M059J (cell line): Measurements from ENCODE around the gene FABP2. TPM values are rescaled to one million over a fixed set of nuclear protein-coding genes. Genes with fewer than 3 reads are reported as not detected.
"Not testable (repeated sequence)": the region's sequence is repeated elsewhere in the genome, so short reads cannot be mapped to it uniquely, and the experiment has no call there.

Experiments
- DNase-seq: peaks from one replicate; pipeline ENCODE4 v3.0.0-alpha.2; 2012; ENCODE audit warnings: low read depth
- total RNA-seq: library from RNA; depleted of rRNA; stranded (reverse); fragments of >200 nt; shearing (Covaris generic); gene quantifications from 2 replicates; pipeline ENCODE4 v1.2.3, GENCODE V29; 2014

Gene FABP2
- total RNA-seq, 1 experiment from 2014 or later = not detected

DNA sequence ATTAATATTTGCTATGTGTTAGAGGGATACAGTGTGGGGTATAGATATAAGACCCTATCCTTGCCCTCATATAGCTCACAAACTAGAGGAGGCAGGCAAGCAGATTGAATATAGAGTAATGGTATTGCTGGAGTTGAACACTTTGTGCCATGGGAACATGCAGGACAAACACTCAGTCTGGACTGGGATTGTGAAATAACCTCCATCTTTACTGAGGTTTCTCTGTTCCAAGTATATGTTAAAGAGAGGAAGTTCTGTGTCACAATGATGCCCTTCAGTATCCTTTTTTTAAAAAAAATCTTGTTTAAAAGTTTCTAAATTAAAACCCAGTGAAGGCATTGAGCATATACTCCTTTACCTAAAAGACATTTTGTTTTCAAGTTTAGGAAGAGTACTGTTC lies 8.7 kb downstream of the FABP2 start:
- no peak for DNase-seq

DNA sequence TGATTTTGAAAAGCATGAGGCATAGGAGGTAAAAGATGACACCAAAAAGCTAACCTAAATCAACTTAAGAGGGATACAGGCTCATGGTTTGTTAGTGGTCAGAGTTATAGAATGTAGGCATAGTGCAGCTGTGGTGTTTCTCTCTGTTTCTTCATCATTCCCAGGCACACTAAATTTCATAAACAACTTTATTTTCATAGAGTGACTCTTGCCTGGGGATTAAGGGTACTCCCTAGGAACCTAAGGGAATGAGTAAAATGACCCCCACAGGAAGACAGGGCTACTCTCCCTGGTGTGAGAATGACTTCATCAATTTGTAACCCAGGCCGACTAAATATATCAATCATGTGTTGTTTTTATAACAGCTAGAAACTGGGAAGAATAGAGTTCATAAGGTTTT lies 11.1 kb downstream of the FABP2 start:
- DNase-seq = no peak

DNA sequence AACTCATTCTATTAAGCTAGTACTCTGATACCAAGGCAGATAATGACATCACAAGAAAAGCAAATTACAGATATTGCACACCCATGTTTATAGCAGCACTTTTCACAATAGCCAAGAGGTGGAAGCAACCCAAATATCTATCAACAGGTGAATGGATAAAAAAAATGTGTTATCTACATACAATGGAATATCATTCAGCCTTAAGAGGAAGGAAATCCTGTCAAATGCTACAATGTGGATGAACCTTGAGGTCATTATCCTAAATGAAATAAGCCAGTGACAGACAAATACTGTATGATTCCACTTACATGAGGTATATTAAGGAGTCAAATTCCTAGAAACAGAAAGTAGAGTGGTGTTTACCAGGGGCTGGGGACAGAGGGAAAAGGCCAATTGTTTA lies 14.3 kb downstream of the FABP2 start:
- no peak for DNase-seq

DNA sequence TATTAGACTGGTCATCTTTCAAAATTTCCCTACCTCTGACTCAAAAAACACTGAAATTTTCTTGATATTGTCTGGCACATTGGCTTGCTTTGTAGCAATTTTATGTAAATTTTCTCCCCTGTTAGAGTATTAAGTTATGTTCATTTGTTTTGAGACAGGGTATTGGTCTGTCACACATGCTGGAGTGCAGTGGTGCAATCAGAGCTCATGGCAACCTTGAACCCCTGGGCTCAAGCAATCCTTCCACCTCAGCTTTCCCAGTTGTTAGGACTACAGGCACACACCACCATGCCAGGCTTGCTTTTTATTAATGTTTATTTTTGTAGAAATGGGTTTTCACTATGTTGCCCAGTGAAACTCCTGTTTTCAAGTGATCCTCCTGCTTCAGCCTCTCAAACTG lies 17.5 kb downstream of the FABP2 start:
- DNase-seq = no peak

DNA sequence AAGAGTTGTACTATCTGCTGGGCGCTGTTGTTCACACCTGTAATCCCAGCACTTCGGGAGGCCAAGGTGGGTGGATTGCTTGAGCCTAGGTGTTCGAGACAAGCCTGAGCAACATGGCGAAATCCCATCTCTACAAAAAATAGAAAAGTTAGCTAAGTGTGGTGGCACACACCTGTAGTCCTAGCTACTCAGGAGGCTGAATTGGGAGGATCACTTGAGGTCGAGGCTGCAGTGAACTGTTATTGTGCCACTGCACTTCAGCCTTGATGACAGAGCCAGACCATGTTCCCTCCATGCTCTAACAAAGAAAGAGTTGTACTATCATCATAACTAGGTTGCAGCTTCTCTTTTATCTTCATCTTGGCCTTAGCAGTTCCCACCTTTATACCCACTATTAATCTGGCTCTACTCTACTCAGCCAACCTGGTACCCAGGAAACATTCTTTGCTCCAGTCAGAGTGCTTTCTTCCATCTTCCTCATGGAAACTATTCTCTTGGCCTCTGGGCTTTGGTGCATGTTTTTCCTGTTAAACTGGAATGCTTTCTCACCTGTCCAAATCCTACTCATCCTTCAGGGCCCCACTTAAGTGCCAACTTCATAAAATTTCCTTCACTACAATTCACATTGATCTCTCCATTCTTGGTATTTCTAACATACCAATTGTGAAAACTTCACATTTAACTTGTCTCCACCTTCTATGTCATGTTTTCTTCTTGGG lies 18.2 kb downstream of the FABP2 start:
- no peak for DNase-seq

DNA sequence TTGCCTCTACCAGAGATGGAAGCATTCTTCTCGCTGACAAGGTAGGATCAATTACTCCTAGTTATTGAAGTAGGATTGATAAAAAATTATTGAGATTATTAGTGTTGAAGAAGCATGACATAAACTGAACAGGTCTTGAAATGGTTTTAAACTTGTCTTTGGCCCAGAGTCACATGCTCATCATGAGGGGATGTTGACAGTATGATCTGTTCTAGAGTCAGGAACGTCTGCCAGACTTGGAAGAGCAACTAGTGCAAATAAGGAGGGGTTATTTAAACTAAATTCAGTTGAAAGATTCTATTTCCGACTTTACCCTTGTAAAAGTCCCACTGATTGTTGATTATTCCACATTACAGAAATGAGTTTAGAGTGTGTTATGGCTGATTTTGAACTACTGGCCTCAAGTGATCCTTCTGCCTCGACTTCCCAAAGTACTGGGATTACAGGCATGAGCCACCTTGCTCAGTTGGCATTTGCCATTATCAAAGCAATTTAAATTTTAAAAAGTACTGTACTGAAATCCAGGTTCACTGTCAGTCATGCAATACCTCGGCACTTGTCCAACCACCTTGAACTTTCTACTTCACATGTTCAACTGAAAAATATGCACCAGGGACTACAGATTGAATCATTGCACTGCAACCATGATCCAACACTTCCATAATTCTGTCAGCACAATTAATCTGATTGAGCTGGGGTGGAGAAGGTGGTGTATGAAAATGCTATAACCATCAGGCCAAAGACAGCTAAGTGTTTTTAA lies 19.7 kb downstream of the FABP2 start:
- no peak for DNase-seq

DNA sequence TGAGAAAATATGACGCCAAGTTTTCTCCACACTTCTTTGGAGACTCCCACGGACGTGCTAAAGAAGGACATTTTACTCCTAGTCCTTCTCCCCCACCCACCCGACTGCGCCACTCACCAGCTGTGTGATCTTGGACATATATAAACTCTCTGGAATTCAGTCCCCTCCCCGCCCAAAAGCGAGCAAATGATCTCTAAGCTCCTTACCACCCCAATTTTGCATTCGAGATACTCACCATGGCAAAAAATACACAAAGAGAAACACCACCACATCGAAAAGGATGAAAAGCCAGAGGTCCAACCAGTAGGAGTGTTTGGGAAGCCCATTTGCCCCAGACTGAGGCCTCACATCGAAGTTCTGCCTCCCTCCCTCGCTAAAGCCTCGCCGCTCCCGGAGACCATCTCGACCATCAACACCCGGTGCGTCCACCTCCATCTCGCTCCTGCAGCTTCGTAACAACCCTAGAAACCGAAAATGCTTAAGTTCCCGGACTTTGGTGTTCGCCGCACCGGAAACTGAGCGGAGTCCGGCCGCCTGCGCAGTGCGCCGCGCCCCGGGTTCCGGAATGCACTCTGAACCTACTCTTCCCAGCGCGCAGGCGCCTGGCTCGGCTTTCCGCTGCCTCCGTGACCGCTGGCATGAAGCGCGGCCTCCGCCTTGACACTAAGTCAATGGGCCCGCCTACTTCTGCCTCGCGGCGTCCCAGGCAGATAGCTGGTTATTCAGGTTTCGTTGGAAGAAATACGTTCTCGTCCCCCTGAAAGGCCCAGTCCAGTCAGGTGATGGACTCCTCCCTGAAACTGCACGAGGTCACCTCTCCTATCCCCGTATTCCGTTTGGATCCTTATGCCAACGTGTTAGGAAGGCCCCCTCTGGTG lies 21.6 kb downstream of the FABP2 start:
- DNase-seq = peak; percentile 90

DNA sequence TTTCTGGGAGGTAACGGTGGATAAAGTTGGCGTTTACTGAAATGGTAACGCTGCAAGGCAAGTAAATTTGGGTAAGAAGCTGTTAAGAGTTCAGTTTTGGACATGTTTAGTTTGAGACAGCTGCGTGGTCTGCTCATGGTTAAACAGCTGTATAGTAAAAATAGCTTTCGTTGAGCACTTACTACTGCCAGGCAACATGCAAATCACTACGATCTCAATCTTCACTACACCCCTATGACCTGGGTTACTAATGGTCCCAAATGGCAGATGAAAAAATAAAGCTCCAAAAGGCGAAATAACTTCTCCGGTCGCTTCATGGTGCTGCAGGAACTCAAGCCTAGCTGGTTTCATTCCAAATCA lies 22.2 kb downstream of the FABP2 start:
- no peak for DNase-seq

DNA sequence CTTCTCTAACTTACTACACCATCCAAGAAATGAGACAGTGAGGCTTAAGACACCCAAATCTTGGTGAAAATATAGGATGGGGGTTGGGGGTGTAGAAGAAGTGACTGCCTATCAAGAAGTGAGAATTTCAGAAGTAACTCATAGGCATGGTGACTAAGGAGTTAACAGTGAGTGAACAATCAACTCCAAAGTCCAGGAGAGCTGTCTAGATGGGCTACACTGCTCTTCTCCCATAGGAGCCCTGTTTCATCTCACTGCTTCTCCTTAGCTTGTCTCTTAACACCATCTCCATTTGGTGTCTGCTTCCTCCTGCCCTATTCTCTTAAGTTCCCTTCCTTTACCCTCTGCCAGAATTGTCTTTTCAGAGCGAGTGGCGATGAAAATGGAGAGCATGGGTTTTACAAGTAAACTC lies 22.7 kb downstream of the FABP2 start:
- DNase-seq = peak; percentile 12

DNA sequence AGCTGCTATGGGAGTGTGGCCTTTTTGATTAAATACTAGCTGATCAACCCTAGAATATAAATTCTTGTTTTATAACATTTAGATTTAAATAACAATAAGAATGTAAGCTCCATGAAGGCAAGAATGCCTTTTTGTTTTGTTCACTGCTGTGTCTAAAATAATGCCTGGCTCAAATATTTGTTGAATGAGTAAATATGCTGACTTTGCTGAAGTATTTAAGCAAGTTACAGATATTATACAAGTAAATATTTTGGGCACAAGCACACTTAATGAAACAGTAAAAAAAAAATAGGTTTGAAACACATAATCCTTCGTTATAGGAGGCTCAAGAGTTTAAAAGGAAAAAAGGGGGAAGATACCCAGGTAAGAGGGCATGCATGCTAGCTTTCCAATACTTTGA lies 24.1 kb downstream of the FABP2 start:
- DNase-seq = no peak

DNA sequence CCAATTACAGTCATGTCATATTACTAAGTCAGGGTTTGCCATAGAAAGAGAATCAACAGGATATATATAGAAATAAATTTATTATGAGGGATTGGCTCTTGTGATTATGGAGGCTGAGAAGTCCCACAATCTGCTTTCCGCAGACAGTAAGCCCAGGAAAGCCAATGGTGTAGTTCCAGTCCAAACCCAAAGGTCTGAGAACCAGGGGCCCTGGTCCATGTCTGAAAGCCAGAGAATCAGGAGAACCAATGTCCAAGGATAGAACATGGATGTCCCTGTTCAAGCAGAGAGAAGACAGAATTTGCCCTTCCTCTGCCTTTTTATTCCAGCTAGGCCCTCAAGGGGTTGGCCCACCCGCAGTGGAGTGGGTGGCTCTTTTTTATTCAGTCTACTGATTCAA lies 25.6 kb downstream of the FABP2 start:
- DNase-seq = no peak

DNA sequence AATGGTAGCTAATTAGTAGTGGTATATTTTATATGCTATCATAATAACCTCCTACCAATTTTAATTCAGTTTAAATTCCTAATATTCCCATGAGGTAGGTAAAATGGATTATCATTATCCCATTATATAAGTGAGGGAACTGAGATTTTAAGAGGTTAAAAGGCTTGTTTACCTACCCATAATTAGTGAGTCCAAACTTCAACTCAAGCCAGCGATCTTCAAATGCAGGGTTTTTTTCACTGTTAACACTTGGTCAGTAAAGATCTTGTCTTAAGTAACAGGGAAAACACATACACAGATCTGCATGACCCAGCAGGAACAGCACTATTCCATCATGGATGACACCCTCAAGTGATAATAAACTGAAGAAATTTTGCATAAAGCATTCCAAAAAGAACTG lies 31.3 kb downstream of the FABP2 start:
- no peak for DNase-seq

DNA sequence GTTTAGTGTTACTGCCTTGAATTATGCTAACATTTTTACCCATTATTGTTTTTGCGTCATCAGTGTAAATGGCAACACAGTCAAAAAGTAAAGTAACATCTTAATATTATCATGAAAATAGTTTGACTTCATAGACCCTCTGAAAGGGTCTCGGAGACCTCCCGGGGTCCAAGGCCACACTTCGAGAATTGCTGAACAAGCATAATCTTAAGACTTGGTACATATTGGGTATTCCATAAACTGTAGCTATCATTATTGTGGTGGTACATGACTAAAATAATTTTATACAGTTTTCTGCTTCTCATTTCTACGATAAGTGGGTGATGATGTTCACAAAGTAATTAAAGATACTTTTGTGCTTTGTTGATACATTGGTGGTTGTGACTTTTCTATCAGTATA lies 32.6 kb downstream of the FABP2 start:
- DNase-seq = no peak

DNA sequence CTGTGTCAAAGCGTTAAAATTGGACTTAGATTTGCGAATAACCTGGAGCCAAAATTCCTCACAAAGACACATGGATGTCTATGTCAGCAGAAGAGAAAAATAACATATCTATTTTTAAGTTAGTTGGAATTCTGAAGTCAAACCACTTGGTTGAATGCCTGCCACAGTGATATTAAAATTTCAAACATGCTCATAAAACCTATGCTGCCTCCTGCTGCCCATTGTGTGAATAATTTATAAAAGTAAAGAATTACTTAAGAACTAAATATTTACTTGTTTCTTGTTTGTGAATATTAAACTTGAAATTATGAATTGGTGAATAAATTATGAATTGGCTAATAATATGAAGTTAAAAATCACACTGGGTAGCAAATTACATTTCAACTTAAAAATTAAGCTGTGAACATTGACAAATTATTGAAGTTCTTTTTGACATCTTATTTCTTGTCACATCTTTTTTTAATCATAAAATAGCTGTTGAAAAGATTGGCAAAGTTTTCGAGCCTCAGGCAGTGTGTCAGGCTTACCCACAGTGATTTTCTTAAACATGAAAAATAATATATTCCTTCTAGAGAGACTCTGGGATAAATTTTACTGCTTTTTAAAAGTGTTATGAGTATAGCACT lies 35.4 kb downstream of the FABP2 start:
- peak; percentile 56 for DNase-seq

DNA sequence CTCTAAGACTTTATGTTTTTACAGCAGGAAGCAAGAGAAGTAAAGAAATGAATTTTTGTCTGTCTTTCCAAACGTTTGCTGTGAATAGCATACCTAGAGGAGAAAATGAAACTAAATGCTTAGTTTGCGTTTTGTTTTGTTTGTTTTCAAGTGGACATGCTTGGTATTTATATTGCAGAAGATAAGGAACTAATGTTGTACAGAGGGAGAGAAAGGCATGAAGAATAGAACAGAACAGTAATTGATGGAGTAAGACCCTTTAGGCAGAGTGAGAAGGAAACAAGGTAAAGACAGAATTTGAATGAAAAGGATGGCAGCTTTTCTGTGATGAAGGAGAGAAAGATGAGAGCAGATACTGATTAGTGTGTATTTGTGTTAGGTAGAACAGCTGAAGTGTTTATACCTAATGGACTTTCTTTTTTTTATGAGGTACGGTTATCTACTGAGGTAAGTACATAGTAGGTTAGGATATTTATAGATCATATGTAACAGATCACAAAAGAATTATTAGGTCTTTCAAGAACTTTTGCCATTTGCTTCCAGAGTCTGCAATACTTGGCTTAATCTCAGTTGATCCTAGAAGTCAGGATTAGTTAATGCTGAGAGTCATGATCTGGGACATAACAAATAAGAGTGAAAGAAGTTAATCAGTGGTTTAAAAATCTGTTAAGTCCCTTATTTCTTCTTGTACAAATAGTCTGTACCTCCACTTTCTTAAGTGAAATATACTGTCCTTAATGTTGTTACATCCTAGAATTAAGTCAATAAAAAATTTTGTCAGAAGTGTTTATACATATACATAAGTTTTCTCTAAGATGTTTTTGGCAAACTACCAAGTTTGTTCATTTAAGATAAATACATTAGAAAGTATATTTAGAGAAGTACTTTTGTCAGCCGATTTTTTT lies 36.8 kb downstream of the FABP2 start:
- peak; percentile 29 for DNase-seq

DNA sequence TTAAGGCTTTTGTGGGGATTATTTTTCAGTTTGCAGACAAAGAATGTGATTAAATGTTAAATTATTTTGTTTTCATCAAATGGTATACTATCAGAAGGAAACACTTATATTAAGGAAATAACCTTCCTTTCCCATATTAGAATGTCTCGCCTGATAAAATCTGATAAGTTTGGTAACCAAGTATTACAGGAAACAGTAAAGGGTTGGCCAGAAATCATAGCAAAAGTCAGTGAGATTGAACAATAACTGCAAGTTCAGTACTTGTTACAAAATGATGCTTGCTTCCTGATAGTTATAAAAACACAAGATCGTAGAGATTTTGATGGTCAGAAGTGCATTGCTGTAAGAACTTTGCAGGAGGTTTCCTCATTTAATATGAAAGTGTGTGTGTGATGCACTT lies 40.5 kb downstream of the FABP2 start:
- no peak for DNase-seq

DNA sequence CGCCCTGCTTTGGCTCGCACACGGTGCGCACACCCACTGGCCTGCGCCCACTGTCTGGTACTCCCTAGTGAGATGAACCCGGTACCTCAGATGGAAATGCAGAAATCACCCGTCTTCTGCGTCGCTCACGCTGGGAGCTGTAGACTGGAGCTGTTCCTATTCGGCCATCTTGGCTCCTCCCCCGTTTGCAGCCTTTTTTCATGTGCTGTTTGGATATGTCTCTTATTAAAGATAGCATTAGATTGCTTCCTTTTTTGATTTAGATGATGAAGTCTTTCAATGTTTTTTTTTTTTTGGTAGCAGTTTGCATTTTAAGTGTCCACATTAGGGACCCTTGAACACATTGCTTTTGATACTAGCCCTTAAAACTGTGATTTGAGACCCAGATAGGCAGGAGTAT lies 42.0 kb downstream of the FABP2 start:
- DNase-seq = not testable (repeated sequence)

DNA sequence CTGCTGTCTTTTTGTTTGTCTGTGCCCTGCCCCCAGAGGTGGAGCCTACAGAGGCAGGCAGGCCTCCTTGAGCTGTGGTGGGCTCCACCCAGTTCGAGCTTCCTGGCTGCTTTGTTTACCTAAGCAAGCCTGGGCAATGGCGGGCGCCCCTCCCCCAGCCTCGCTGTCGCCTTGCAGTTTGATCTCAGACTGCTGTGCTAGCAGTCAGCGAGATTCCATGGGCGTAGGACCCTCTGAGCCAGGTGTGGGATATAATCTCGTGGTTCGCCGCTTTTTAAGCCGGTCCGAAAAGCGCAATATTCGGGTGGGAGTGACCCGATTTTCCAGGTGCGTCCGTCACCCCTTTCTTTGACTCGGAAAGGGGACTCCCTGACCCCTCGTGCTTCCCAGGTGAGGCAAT lies 42.4 kb downstream of the FABP2 start:
- DNase-seq = not testable (repeated sequence)

DNA sequence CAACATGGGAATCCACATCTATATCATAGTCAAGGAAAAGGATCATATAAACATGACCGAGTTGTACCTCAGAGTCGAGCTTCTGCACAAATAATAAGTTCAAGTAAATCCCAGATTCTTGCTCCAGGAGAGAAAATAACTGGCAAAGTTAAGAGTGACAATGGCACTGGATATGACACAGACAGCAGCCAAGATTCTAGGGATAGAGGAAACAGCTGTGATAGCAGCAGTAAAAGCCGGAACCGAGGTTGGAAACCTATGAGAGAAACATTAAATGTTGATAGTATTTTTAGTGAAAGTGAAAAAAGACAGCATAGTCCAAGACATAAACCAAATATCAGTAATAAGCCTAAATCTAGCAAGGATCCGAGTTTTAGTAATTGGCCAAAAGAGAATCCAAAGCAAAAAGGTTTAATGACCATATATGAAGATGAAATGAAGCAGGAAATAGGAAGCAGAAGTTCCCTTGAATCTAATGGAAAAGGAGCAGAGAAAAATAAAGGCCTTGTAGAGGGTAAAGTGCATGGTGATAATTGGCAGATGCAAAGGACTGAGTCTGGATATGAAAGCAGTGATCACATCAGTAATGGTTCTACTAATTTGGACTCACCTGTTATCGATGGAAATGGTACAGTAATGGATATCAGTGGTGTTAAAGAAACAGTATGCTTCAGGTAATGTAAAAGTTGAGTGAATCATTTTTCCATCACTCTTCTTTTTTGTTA lies 50.4 kb downstream of the FABP2 start:
- DNase-seq = no peak

DNA sequence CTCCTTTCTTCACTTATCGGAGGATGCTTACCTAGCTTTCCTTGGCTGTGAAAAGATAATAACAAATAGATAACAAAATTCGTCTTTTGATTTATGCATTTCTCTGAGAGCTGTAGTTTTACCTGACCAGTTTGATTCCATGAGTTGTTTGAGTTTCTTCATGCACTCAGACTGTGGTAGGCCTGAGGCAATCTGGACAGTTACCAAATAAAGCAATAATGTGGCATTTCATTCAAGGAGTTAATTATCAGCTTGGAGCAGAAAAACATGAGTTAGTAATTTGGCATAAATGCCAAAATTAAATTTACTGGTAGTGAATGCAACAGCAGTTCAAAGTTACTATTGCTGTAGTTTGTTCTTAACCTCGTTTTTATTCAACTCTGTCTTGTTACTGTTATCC lies 53.5 kb downstream of the FABP2 start:
- peak; percentile 27 for DNase-seq
